ENCODE results near the gene ZHX3.

DNA sequence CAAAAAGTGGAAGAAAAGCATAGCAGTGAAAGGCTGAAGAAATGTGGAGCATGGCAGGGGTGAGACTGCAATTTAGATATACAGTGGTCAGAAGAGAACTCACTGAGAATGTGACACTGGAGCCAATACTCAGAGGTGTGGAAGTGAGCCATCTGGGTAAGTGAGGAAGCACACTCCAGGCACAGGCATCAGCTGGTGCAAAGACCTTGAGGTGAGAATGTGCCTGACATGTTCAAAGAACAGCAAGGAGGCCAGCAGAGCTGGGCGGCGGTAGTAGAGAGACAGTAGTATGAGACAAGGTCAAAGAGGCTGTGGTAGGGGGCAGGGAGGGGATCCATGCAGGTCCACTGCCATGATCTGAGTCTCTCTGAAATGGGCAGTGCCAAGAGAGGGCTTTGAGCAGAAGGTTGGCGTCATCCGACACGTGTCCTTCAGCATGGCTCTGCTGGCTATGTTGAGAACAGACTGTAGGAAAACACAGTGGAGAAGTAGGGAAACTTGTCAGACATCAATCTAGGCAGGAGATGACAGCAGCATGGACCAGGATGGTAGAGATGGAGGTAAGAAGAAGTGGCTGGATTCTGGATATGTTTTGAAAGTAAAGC, 95.8 kb downstream of the ZHX3 start:
- TF ChIP-seq, protein P1, sequence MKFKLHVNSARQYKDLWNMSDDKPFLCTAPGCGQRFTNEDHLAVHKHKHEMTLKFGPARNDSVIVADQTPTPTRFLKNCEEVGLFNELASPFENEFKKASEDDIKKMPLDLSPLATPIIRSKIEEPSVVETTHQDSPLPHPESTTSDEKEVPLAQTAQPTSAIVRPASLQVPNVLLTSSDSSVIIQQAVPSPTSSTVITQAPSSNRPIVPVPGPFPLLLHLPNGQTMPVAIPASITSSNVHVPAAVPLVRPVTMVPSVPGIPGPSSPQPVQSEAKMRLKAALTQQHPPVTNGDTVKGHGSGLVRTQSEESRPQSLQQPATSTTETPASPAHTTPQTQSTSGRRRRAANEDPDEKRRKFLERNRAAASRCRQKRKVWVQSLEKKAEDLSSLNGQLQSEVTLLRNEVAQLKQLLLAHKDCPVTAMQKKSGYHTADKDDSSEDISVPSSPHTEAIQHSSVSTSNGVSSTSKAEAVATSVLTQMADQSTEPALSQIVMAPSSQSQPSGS (CRISPR knock-in tag; IDR thresholded peaks at IDR 0.05; ENCODE audit: borderline replicate concordance, low read depth) = no peak
- TF ChIP-seq, protein P2, sequence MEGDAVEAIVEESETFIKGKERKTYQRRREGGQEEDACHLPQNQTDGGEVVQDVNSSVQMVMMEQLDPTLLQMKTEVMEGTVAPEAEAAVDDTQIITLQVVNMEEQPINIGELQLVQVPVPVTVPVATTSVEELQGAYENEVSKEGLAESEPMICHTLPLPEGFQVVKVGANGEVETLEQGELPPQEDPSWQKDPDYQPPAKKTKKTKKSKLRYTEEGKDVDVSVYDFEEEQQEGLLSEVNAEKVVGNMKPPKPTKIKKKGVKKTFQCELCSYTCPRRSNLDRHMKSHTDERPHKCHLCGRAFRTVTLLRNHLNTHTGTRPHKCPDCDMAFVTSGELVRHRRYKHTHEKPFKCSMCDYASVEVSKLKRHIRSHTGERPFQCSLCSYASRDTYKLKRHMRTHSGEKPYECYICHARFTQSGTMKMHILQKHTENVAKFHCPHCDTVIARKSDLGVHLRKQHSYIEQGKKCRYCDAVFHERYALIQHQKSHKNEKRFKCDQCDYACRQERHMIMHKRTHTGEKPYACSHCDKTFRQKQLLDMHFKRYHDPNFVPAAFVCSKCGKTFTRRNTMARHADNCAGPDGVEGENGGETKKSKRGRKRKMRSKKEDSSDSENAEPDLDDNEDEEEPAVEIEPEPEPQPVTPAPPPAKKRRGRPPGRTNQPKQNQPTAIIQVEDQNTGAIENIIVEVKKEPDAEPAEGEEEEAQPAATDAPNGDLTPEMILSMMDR (IDR thresholded peaks at IDR 0.05) = no peak
- no peak for TF ChIP-seq ATF1 (CRISPR knock-in tag; IDR thresholded peaks at IDR 0.05)
- TF ChIP-seq ZNF121 (CRISPR knock-in tag; IDR thresholded peaks at IDR 0.05) = no peak
- no peak for TF ChIP-seq NR1H2 (CRISPR knock-in tag; IDR thresholded peaks at IDR 0.05)
- no peak for TF ChIP-seq JUN (CRISPR knock-in tag; IDR thresholded peaks at IDR 0.05)
- TF ChIP-seq, protein P3, sequence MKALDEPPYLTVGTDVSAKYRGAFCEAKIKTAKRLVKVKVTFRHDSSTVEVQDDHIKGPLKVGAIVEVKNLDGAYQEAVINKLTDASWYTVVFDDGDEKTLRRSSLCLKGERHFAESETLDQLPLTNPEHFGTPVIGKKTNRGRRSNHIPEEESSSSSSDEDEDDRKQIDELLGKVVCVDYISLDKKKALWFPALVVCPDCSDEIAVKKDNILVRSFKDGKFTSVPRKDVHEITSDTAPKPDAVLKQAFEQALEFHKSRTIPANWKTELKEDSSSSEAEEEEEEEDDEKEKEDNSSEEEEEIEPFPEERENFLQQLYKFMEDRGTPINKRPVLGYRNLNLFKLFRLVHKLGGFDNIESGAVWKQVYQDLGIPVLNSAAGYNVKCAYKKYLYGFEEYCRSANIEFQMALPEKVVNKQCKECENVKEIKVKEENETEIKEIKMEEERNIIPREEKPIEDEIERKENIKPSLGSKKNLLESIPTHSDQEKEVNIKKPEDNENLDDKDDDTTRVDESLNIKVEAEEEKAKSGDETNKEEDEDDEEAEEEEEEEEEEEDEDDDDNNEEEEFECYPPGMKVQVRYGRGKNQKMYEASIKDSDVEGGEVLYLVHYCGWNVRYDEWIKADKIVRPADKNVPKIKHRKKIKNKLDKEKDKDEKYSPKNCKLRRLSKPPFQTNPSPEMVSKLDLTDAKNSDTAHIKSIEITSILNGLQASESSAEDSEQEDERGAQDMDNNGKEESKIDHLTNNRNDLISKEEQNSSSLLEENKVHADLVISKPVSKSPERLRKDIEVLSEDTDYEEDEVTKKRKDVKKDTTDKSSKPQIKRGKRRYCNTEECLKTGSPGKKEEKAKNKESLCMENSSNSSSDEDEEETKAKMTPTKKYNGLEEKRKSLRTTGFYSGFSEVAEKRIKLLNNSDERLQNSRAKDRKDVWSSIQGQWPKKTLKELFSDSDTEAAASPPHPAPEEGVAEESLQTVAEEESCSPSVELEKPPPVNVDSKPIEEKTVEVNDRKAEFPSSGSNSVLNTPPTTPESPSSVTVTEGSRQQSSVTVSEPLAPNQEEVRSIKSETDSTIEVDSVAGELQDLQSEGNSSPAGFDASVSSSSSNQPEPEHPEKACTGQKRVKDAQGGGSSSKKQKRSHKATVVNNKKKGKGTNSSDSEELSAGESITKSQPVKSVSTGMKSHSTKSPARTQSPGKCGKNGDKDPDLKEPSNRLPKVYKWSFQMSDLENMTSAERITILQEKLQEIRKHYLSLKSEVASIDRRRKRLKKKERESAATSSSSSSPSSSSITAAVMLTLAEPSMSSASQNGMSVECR (CRISPR knock-in tag; IDR thresholded peaks at IDR 0.05; ENCODE audit: borderline replicate concordance) = no peak
- no peak for TF ChIP-seq CREB1 (CRISPR knock-in tag; IDR thresholded peaks at IDR 0.05)
- TF ChIP-seq, protein P4, sequence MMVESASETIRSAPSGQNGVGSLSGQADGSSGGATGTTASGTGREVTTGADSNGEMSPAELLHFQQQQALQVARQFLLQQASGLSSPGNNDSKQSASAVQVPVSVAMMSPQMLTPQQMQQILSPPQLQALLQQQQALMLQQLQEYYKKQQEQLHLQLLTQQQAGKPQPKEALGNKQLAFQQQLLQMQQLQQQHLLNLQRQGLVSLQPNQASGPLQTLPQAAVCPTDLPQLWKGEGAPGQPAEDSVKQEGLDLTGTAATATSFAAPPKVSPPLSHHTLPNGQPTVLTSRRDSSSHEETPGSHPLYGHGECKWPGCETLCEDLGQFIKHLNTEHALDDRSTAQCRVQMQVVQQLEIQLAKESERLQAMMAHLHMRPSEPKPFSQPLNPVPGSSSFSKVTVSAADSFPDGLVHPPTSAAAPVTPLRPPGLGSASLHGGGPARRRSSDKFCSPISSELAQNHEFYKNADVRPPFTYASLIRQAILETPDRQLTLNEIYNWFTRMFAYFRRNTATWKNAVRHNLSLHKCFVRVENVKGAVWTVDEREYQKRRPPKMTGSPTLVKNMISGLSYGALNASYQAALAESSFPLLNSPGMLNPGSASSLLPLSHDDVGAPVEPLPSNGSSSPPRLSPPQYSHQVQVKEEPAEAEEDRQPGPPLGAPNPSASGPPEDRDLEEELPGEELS (CRISPR knock-in tag; IDR thresholded peaks at IDR 0.05) = no peak

Data from WTC11 (cell line).